Right lobe of liver (tissue), 6 donors: ENCODE measurements around the gene ZFPM1. TPM values are rescaled to one million over a fixed set of nuclear protein-coding genes. Genes with fewer than 3 reads are reported as not detected.

Source experiments
- ATAC-seq, 4 donors: fragments of 200-7000 bp; cut with Tn5 transposase; one replicate each; pipeline ENCODE4 v1.9.1; 2020; ENCODE audit warnings: mild to moderate bottlenecking in 4 of 4, moderate library complexity in 4 of 4
- DNase-seq, 3 donors: peaks; one replicate each; pipeline ENCODE4 v3.0.0-alpha.2; 2020
- H3K27ac ChIP-seq, 3 donors: fragments of 200-600 bp; one replicate each; pipeline ENCODE4 v1.8.0; 2022
- H3K27me3 ChIP-seq, 2 donors: fragments of 200-600 bp; one replicate each; pipeline ENCODE4 v1.8.0; 2022
- H3K36me3 ChIP-seq, 4 donors: fragments of 200-600 bp; sonication (generic) in 1 of 4; one replicate each; pipeline versions ENCODE4 v1.5.1 to v1.8.0; 2017 to 2022; ENCODE audit warnings: control low read depth in 1 of 4
- H3K4me1 ChIP-seq, 4 donors: fragments of 200-600 bp; sonication (generic) in 1 of 4; one replicate each; pipeline versions ENCODE4 v1.5.1 to v1.8.0; 2017 to 2022; ENCODE audit warnings: control low read depth in 1 of 4
- H3K4me3 ChIP-seq, 3 donors: fragments of 200-600 bp; one replicate each; pipeline ENCODE4 v1.8.0; 2022
- H3K9me3 ChIP-seq, 4 donors: fragments of 200-600 bp; sonication (generic) in 1 of 4; one replicate each; pipeline versions ENCODE4 v1.5.1 to v1.8.0; 2017 to 2022; ENCODE audit warnings: control low read depth in 1 of 4
- POLR2A ChIP-seq: fragments of 450-650 bp; IDR thresholded peaks from one replicate; pipeline ENCODE4 v1.6.1; 2017; ENCODE audit warnings: antibody characterized with exemption, mild to moderate bottlenecking
- WGBS: methylation state at CpG from one replicate; pipeline ENCODE4 v1.1.6; 2018; ENCODE audit warnings: low coverage, low lambda C conversion rate; ENCODE audit not compliant: insufficient coverage; ENCODE audit errors: missing lambda C conversion rate; 5-methylcytosine and 5-hydroxymethylcytosine counted together
- intact Hi-C, 2 donors: fragments of 100-400 bp; cut with DNase I; formaldehyde crosslinking; loops; one replicate each; pipeline versions ENCODE4 v1.11.2 to v1.14.1; 2022
- total RNA-seq, 6 experiments: library from RNA; depleted of rRNA in 2 of 6; stranded (reverse); fragments of >200 nt in 2 of 6; fragmentation: NEBNext Ultra II Directional in 3 of 6; extraction: Animal tissue kit (Norgen Biotek cat#: 25700) in 3 of 6; gene quantifications; one replicate each; pipeline versions ENCODE4 v1.1.0 to v1.2.4, GENCODE V29; 2016 to 2023
- TF ChIP-seq, protein P1 (sequence below), 4 donors: fragments of 200-600 bp in 3 of 4; fragments of 450-650 bp in 1 of 4; IDR thresholded peaks; one replicate each; pipeline versions ENCODE4 v1.5.1 to v1.8.0; 2016 to 2022; ENCODE audit warnings: antibody characterized with exemption in 4 of 4, mild to moderate bottlenecking in 2 of 4
- donor health status: DM: no; HTN: yes; CAD: no.
- donor health status: DM: no; HTN: no; CAD: no.
- donor health status: DM: no; HTN: no; CAD: no.
- donor health status: DM: no; HTN: yes; CAD: no.
- donor health status: DM: no; HTN: yes; CAD: no.

The ZFPM1 gene
- total RNA-seq, 6 experiments from 2014 or later, result 3.8 to 15.5 (median 8.3) TPM

DNA sequence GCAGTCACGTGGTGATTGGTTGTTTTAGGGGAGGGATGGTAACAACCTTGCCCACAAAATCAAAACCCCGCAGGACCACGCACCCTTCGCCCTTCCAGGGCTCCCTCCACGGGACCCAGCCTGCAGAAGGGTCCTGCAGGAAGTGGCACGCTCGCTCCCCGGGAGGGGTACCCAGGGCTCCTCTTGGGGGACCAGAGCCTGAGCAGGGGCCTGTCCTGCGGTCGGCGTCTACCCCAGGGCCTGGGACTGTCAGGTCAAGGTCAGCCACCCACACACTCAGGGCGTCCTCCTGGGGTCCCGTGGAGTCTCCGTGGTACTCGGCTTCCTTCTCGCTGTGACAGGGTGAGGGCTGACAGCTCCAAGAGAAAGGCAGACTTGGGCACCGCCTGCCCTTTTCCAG, 36.4 kb upstream of the ZFPM1 start:
- H3K27ac ChIP-seq, result no peak overlapping the region
- H3K9me3 ChIP-seq, result no peaks in the 10 kb centered on the region
- WGBS, result 100% methylated on average over 1 of the region's 17 CpGs
- no peak for ATAC-seq
- TF ChIP-seq, protein P1, sequence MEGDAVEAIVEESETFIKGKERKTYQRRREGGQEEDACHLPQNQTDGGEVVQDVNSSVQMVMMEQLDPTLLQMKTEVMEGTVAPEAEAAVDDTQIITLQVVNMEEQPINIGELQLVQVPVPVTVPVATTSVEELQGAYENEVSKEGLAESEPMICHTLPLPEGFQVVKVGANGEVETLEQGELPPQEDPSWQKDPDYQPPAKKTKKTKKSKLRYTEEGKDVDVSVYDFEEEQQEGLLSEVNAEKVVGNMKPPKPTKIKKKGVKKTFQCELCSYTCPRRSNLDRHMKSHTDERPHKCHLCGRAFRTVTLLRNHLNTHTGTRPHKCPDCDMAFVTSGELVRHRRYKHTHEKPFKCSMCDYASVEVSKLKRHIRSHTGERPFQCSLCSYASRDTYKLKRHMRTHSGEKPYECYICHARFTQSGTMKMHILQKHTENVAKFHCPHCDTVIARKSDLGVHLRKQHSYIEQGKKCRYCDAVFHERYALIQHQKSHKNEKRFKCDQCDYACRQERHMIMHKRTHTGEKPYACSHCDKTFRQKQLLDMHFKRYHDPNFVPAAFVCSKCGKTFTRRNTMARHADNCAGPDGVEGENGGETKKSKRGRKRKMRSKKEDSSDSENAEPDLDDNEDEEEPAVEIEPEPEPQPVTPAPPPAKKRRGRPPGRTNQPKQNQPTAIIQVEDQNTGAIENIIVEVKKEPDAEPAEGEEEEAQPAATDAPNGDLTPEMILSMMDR (IDR thresholded peaks at IDR 0.05), result no peak
- no peak for TF ChIP-seq POLR2A
- H3K27me3 ChIP-seq, result no peaks in the 10 kb centered on the region
- DNase-seq, result no peak
- intact Hi-C loops, result no loop called here
- no peaks in the 10 kb centered on the region for H3K36me3 ChIP-seq
- no peaks in the 10 kb centered on the region for H3K4me1 ChIP-seq
- no peak overlapping the region for H3K4me3 ChIP-seq

DNA sequence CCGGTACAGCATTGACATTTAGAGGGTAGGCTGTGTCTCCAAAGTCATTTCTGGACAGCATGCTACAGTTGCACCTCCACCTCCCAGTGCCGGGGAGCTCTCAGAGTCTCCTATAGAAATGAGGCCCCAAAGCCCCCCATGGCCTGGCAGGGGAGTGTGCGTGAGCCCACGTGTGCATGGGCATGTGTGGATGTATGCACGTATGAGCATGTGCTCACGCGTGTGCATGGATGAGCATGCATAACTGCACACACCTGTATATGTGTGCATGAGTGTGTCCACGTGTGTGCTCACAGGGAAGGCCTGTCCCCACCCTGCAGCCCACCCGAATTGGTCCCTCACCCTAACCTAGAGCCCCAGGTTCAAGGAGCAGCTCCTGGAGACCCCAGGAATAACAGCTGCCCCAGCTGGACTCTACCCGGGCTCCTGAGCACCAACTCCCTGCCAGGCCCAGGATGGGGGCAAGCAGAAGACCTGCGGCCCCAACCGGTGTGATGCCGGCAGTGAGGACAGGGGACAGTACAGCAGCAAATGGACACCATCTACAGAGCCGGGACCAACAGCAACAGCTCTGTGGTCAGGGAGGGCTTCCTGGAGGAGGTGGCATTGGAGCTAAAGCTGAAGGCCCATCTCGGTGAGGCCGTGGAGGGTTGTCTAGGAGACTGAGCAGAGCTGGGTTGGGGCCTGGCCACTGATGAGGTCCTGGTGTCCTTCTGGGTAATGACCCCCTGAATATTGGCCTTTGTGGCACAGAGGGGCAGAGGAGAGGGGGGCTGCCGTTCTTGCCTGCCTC, 35.2 kb upstream of the ZFPM1 start:
- Histone ChIP-seq H3K27me3 (no peaks in the 10 kb centered on the region), H3K36me3 (no peaks in the 10 kb centered on the region), H3K4me1 (no peaks in the 10 kb centered on the region), H3K27ac (no peak overlapping the region), H3K9me3 (no peaks in the 10 kb centered on the region), H3K4me3 (no peak overlapping the region)
- ATAC-seq (no peak), DNase-seq (no peak)
- intact Hi-C loops, result no loop called here
- WGBS, result 80% methylated on average over 2 of the region's 17 CpGs
- TF ChIP-seq POLR2A, result no peak
- TF ChIP-seq, protein P1 (IDR thresholded peaks at IDR 0.05), result no peak

DNA sequence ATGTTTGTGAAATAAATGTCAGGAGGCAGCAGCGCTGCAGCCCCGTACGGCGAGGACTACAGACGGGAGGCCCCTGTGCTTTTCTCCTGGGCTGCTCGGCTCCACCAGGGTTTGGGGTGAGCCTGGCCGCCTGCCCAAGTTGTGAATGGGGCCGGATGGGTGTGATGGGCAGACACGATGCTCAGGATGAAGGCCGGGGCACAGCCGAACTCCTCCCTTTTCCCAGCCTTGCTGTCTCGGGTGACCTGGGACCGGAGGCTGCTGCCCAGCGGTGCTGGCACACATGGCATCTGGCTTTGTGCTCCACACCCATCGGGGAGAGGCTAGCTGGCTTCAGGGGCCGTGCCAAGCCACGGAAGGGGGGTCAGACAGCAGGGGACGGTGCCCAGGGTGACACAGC, 34.2 kb upstream of the ZFPM1 start:
- WGBS, result 88% methylated on average over 4 of the region's 18 CpGs
- Histone ChIP-seq H3K4me3 (no peak overlapping the region), H3K27ac (no peak overlapping the region), H3K4me1 (no peaks in the 10 kb centered on the region), H3K27me3 (no peaks in the 10 kb centered on the region), H3K9me3 (no peaks in the 10 kb centered on the region), H3K36me3 (no peaks in the 10 kb centered on the region)
- no peak for DNase-seq
- intact Hi-C loops, result no loop called here
- ATAC-seq, result no peak
- TF ChIP-seq POLR2A, result no peak
- TF ChIP-seq, protein P1 (IDR thresholded peaks at IDR 0.05), result no peak

DNA sequence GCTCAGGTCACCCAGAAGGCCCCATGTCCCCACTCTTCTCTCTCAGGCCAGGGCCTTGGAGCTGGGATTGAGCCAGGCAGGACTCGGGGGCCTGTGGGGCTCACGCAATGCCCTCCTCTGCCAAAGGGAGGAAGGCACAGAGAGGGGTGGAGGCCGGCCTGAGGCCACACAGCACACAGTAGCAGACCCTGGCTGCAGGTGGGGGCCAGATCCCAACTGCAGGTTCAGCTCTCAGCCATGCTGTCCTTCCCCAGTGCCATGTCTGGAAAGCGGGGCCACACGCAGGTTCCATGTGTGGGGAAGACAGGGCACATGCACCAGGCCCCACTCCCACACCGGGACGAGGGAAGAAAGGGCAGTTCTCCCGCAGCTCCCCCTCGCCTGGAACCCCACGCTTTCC, 33.3 kb upstream of the ZFPM1 start:
- Histone ChIP-seq H3K27me3 (no peaks in the 10 kb centered on the region), H3K4me1 (no peaks in the 10 kb centered on the region), H3K36me3 (no peaks in the 10 kb centered on the region), H3K9me3 (no peaks in the 10 kb centered on the region), H3K27ac (no peak overlapping the region), H3K4me3 (no peak overlapping the region)
- ATAC-seq (no peak), DNase-seq (no peak)
- WGBS, result no CpG with 5 or more reads among the region's 10 CpGs
- TF ChIP-seq, protein P1 (IDR thresholded peaks at IDR 0.05), result no peak
- TF ChIP-seq POLR2A, result no peak
- intact Hi-C loops, result no loop called here
